IPS-18a (cell line): ENCODE measurements around the gene RTKN.
"Not testable (repeated sequence)": the region's sequence is repeated elsewhere in the genome, so short reads cannot be mapped to it uniquely, and the experiment has no call there.

Experiments
- H3K27ac ChIP-seq: one replicate; pipeline ENCODE4 v1.5.1; 2013; ENCODE audit warnings: low read length
- H3K27me3 ChIP-seq: one replicate; pipeline ENCODE4 v1.6.1; 2013; ENCODE audit warnings: mild to moderate bottlenecking, low read length; ENCODE audit not compliant: control insufficient read depth, insufficient read depth
- H3K36me3 ChIP-seq: one replicate; pipeline ENCODE4 v1.6.1; 2013; ENCODE audit warnings: low read depth, low read length; ENCODE audit not compliant: control insufficient read depth
- H3K4me1 ChIP-seq: one replicate; pipeline ENCODE4 v1.6.1; 2013; ENCODE audit warnings: low read depth, low read length; ENCODE audit not compliant: control insufficient read depth
- H3K4me3 ChIP-seq: one replicate; pipeline ENCODE4 v1.5.1; 2013; ENCODE audit warnings: low read length
- H3K9ac ChIP-seq: one replicate; pipeline ENCODE4 v1.6.1; 2013; ENCODE audit warnings: mild to moderate bottlenecking, low read length, moderate library complexity
- H3K9me3 ChIP-seq: one replicate; pipeline ENCODE4 v1.6.1; 2013; ENCODE audit warnings: low read depth, low read length; ENCODE audit not compliant: control insufficient read depth

Gene RTKN

GRCh38 chr2:74428675-74429074, 13.1 kb downstream of the RTKN start:
- Histone ChIP-seq H3K9ac (no peak overlapping the region), H3K9me3 (no peaks in the 10 kb centered on the region), H3K4me1 (no peaks in the 10 kb centered on the region), H3K4me3 (no peak overlapping the region), H3K27me3 (peaks cover 3% of the 10 kb centered on the region), H3K36me3 (peaks cover 73% of the 10 kb centered on the region), H3K27ac (no peak overlapping the region)

DNA sequence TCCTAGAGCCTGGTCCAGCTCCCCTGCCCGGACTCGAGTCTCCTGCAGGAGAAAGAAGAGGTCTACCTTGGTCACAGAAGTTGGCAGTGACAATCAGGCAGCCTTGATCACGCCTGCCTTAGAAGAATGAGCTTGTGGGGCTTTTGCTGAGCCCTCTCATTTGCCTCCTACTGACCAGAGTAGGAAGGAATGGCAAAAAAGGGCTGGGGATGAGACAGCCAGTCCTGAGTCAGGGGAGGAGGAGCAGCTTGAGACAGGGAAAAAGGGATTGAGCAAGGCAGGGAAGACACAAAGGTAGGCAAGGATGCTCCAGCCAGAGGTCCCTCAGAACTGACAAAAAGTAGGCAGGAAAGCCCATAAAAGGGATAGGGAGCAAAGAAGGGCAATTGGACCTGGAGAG, 14.2 kb downstream of the RTKN start:
- Histone ChIP-seq H3K4me1 (no peaks in the 10 kb centered on the region), H3K9me3 (no peaks in the 10 kb centered on the region), H3K4me3 (no peak overlapping the region), H3K27me3 (peaks cover 15% of the 10 kb centered on the region), H3K27ac (no peak overlapping the region), H3K9ac (no peak overlapping the region), H3K36me3 (peaks cover 73% of the 10 kb centered on the region)

DNA sequence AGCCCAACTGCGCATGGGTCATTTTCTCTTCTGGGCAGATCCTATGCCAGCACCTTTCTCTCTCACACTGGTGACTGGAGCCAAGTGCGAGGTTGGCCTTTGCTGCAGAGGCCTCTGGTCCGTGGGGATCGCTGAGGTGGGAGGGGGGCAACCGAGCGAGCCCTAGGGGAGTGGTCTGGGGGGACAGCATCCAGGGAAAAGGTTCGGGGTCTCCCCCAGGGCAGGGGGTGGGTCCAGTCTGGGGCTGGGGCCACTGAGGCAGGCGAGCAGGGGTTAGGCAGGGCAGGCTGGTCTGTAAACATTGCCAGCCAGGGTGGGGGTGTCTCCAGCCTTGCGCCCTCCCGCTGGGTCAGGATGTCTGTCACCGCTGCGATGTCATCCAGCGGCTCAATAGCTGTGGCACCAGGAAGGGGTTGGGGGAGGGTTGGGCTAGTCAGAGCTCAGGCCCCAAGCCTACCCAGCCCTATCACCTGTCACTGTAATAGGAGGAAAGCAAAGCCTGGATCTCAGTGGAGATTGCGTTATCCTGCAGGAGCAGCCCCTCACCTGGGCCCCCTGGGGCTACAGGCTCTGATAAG, 15.5 kb downstream of the RTKN start:
- Histone ChIP-seq H3K9ac (no peak overlapping the region), H3K4me1 (no peaks in the 10 kb centered on the region), H3K36me3 (peaks cover 64% of the 10 kb centered on the region), H3K27me3 (peaks cover 15% of the 10 kb centered on the region), H3K27ac (no peak overlapping the region), H3K9me3 (no peaks in the 10 kb centered on the region), H3K4me3 (no peak overlapping the region)

- H3K27ac ChIP-seq, result no peak overlapping the region
- peaks cover 15% of the 10 kb centered on the region for H3K27me3 ChIP-seq
- H3K9ac ChIP-seq, result no peak overlapping the region
- H3K9me3 ChIP-seq, result no peaks in the 10 kb centered on the region
- no peak overlapping the region for H3K4me3 ChIP-seq
- no peaks in the 10 kb centered on the region for H3K4me1 ChIP-seq
- H3K36me3 ChIP-seq, result peaks cover 56% of the 10 kb centered on the region
Measured at GRCh38 chr2:74425523-74425922, 16.2 kb downstream of the RTKN start.

DNA sequence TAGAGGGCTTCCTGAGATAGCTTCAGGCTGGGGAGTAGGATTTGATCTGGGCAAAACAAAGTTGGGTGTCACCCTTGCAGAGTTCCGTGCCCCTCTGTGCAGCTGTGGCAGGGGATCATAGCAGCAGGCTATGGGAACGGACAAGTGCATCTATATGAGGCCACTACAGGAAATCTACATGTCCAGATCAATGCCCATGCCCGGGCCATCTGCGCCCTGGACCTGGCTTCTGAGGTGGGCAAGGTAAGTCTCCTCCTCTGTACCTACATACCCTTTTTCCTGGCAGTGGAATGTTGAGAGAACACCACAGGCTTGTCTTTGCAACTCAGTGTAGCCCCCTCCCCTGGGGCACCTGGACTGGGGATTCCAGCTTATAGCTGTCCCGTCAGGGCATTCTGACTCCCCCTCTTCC, 16.7 kb downstream of the RTKN start:
- peaks cover 51% of the 10 kb centered on the region for H3K36me3 ChIP-seq
- H3K27me3 ChIP-seq, result peaks cover 19% of the 10 kb centered on the region
- no peak overlapping the region for H3K27ac ChIP-seq
- H3K9me3 ChIP-seq, result no peaks in the 10 kb centered on the region
- H3K4me1 ChIP-seq, result no peaks in the 10 kb centered on the region
- H3K4me3 ChIP-seq, result no peak overlapping the region
- no peak overlapping the region for H3K9ac ChIP-seq

DNA sequence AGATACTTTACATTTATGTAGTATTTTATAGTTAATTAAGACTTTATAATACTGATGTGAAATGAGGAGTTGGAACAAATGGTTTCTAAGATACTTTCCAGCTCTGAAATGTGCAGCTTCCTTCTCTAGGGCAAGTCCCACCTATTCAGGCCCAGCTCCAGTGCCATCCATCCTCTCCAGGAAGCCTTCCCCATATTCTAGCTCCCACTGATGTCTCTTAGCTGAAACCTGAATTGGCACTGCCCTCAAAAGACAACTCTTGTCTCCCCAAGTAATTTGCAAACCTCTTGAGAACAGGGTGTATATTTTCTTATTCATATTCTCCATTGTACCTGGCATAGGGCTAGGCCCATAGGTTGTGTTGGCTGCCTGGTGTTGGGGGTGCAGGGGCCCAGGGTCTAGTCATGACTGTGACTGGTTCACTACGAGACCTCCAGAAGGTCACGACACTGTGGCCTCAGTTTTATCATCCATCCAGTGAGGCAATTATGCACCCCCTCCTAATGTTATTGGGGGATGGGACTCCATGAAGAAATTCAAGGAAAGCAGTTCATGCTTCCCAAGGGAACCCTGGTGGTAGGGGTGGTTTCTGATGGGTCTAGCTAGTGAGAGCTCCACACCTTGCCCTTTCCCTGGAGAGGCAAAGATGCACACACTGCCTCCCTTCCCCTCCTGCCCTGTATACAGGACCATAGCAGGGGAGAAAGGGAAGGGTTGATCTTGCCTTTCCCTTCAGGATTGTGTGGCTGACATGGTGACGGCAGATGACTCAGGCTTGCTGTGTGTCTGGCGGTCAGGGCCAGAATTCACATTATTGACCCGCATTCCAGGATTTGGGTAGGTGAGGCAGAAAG, 17.4 kb downstream of the RTKN start:
- H3K27me3 ChIP-seq, result peaks cover 19% of the 10 kb centered on the region
- H3K27ac ChIP-seq, result no peak overlapping the region
- no peak overlapping the region for H3K4me3 ChIP-seq
- H3K9me3 ChIP-seq, result no peaks in the 10 kb centered on the region
- no peak overlapping the region for H3K9ac ChIP-seq
- peaks cover 44% of the 10 kb centered on the region for H3K36me3 ChIP-seq
- no peaks in the 10 kb centered on the region for H3K4me1 ChIP-seq

DNA sequence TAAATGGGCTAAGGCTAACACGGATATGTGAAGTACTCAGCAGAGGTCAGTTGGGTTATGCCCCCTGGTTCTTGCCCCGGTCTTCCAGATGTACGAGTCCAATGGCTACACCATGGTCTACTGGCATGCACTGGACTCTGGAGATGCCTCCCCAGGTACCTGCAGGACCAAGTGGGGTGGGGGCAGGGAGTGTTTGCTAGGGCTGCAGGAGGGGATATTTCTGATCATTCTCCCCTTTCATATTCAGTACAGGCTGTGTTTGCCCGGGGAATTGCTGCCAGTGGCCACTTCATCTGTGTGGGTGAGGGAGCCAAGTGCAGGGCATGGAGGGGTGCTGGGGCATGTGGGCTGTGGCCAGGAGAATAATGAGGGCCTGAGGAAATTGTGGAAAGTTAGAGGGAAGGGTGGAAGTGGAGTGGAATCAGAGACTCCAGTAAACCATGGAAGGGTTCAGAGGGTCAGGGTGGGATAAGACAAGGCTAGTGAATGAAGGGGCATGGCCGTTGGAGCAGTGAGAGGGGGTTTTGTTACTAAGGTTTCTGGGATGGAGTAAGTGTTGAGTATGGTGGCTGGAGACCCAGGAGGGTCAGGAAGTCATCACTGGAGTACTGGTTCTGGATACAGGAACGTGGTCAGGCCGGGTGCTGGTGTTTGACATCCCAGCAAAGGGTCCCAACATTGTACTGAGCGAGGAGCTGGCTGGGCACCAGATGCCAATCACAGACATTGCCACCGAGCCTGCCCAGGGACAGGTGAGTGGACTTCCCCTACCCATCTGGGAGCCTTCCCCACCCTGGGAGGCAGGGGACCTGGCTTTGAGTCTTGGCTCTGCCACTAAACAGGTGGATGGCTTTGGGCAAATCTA, 18.3 kb downstream of the RTKN start:
- no peaks in the 10 kb centered on the region for H3K4me1 ChIP-seq

GRCh38 chr2:74421221-74421870, 20.4 kb downstream of the RTKN start, which contains the start of the genes C2orf81 and WDR54:
Gene C2orf81 (minus strand): TSS chr2:74421619. CDS start chr2:74421560, 59 bp downstream.
Gene WDR54 (plus strand): TSS chr2:74421730. CDS start chr2:74422154, 424 bp downstream.
- peak within 1 kb of the TSS; percentile 83 for H3K4me3 ChIP-seq
- H3K9ac ChIP-seq, result peak within 1 kb of the TSS; percentile 75
- H3K27me3 ChIP-seq, result peaks cover 19% of the 10 kb centered on the region
- no peaks in the 10 kb centered on the region for H3K4me1 ChIP-seq
- peak within 1 kb of the TSS; percentile 66 for H3K27ac ChIP-seq
- H3K9me3 ChIP-seq, result no peaks in the 10 kb centered on the region
- H3K36me3 ChIP-seq, result peaks cover 16% of the 10 kb centered on the region

More for the DNA sequence above, 18.3 kb downstream of the RTKN start:
- peaks cover 35% of the 10 kb centered on the region for H3K36me3 ChIP-seq
- H3K9ac ChIP-seq, result no peak overlapping the region
- H3K27ac ChIP-seq, result no peak overlapping the region
- H3K27me3 ChIP-seq, result peaks cover 19% of the 10 kb centered on the region
- no peak overlapping the region for H3K4me3 ChIP-seq
- H3K9me3 ChIP-seq, result no peaks in the 10 kb centered on the region

DNA sequence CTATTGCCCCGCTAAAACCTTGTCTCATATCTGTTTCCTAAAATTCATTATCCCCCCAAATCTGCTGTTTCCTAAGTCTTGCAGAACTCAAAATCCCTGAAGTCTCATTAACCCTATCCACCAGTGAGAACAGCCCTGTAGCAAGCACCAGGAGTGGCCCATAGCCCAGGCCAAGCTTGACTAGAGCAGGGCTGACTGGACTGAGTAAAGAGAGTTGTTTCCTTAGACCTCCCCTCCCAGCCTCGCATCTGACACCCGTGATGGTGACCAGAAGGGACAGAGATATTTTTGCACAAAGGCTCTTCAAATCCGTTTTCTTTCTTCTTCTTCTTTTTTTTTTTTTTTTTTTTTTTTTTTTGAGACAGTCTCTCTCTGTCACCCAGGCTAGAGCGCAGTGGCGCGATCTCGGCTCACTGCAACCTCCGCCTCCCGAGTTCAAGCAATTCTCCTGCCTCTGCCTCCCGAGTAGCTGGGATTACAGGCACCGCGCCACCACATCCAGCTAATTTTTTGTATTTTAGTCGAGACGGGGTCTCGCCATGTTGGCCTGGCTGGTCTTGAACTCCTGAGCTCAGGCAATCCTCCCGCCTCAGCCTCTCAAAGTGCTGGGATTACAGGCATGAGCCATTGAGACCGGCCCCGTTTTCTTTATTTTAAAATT, 21.2 kb downstream of the RTKN start:
- not testable (repeated sequence) for H3K27ac ChIP-seq, H3K9me3 ChIP-seq, H3K4me1 ChIP-seq
- Histone ChIP-seq H3K36me3 (peaks cover 10% of the 10 kb centered on the region), H3K9ac (peak overlapping the region; percentile 75), H3K27me3 (peaks cover 19% of the 10 kb centered on the region), H3K4me3 (peak overlapping the region; percentile 83)

- Histone ChIP-seq H3K4me1 (no peaks in the 10 kb centered on the region), H3K27ac (no peak overlapping the region), H3K36me3 (peaks cover 4% of the 10 kb centered on the region), H3K4me3 (no peak overlapping the region), H3K9ac (no peak overlapping the region), H3K9me3 (no peaks in the 10 kb centered on the region), H3K27me3 (peaks cover 19% of the 10 kb centered on the region)
Measured at GRCh38 chr2:74420006-74420405, 21.7 kb downstream of the RTKN start.
